ENCODE data around the gene TUBB1.
"Not testable (repeated sequence)": the region's sequence is repeated elsewhere in the genome, so short reads cannot be mapped to it uniquely, and the experiment has no call there.

The TUBB1 gene

GRCh38 chr20:59010321-59010994 lies 8.8 kb upstream of the TUBB1 start:
- no peak overlapping the region for H2AFZ ChIP-seq (ENCODE audit: low read depth, low read length)
- TF ChIP-seq, protein P1, sequence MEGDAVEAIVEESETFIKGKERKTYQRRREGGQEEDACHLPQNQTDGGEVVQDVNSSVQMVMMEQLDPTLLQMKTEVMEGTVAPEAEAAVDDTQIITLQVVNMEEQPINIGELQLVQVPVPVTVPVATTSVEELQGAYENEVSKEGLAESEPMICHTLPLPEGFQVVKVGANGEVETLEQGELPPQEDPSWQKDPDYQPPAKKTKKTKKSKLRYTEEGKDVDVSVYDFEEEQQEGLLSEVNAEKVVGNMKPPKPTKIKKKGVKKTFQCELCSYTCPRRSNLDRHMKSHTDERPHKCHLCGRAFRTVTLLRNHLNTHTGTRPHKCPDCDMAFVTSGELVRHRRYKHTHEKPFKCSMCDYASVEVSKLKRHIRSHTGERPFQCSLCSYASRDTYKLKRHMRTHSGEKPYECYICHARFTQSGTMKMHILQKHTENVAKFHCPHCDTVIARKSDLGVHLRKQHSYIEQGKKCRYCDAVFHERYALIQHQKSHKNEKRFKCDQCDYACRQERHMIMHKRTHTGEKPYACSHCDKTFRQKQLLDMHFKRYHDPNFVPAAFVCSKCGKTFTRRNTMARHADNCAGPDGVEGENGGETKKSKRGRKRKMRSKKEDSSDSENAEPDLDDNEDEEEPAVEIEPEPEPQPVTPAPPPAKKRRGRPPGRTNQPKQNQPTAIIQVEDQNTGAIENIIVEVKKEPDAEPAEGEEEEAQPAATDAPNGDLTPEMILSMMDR (IDR thresholded peaks at IDR 0.05; ENCODE audit: low read depth, low read length) = peak; percentile 18; the same call in 1 of the 2 replicates
- TF ChIP-seq EZH2phosphoT487 (IDR thresholded peaks at IDR 0.05; ENCODE audit: low read depth) = no peak
- no peaks in the 10 kb centered on the region for H3K9me3 ChIP-seq (ENCODE audit: insufficient read depth, low read length)
- H3K4me1 ChIP-seq (ENCODE audit: low read length) = peaks cover 42% of the 10 kb centered on the region
- no peak overlapping the region for H3K9ac ChIP-seq (ENCODE audit: low read length)
- peaks cover 7% of the 10 kb centered on the region for H3K27me3 ChIP-seq (ENCODE audit: low read depth, low read length)
- no peaks in the 10 kb centered on the region for H4K20me1 ChIP-seq (ENCODE audit: insufficient read depth, low read length)
- no peak overlapping the region for H3K27ac ChIP-seq (ENCODE audit: low read length)
- peaks cover 8% of the 10 kb centered on the region for H3K36me3 ChIP-seq (replicated peaks; ENCODE audit: low read depth, low read length)
- peaks cover 21% of the 10 kb centered on the region for H3K79me2 ChIP-seq (ENCODE audit: low read length)
- peak overlapping the region; percentile 11 for H3K4me2 ChIP-seq (ENCODE audit: low read length)
- no peak overlapping the region for H3K4me3 ChIP-seq (ENCODE audit: low read length)

DNA sequence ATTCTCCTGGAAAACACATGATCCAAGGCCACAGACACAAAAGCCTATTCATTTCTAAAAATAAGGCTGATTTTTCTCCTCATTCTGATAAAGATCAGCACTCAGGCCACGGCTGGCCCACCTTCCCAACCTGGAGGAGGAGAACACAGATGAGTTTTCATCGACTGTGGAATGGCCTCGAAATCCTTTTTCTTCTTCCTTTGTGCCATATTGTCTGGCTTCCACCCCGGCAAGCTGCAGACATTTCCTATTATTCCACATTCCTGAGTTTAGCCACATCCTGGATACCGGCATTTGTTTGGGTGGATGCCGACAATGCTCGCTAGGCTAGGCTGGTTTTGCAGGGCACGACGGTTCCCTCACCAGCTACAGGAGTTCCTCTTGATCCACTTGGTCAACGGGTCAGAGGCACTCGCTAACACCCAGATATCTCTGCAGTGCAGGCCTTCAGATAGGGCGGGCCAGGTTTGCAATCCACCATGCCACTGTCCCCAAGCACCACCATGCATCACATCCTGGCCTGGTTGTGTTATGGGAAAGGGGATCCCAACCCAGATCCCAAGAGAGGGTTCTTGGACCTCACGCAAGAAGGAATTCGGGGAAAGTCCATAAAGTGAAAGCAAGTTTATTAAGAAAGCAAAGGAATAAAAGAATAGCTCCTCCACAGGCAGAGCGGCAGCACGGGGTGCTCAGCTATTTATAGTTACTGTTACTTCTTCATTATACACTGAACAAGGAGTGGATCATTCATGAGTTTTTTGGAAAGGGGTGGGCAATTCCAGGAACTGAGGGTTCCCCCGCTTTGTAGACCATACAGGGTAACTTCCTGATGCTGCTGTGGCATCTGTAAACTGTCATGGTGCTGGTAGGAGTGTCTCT lies 8.0 kb upstream of the TUBB1 start:
- Histone ChIP-seq H3K4me1 (ENCODE audit: low read length) (peaks cover 35% of the 10 kb centered on the region), H3K4me2 (ENCODE audit: low read length) (no peak overlapping the region), H3K27me3 (ENCODE audit: low read depth, low read length) (peaks cover 7% of the 10 kb centered on the region), H3K4me3 (ENCODE audit: low read length) (no peak overlapping the region), H3K36me3 (replicated peaks; ENCODE audit: low read depth, low read length) (peaks cover under 1% of the 10 kb centered on the region), H4K20me1 (ENCODE audit: insufficient read depth, low read length) (no peaks in the 10 kb centered on the region), H2AFZ (ENCODE audit: low read depth, low read length) (no peak overlapping the region), H3K9me3 (ENCODE audit: insufficient read depth, low read length) (no peaks in the 10 kb centered on the region), H3K27ac (ENCODE audit: low read length) (no peak overlapping the region), H3K79me2 (ENCODE audit: low read length) (peaks cover 13% of the 10 kb centered on the region), H3K9ac (ENCODE audit: low read length) (no peak overlapping the region)
- TF ChIP-seq EZH2phosphoT487 (IDR thresholded peaks at IDR 0.05; ENCODE audit: low read depth) = no peak
- TF ChIP-seq, protein P1 (IDR thresholded peaks at IDR 0.05; ENCODE audit: low read depth, low read length) = no peak; the same call in 1 of the 2 replicates

DNA sequence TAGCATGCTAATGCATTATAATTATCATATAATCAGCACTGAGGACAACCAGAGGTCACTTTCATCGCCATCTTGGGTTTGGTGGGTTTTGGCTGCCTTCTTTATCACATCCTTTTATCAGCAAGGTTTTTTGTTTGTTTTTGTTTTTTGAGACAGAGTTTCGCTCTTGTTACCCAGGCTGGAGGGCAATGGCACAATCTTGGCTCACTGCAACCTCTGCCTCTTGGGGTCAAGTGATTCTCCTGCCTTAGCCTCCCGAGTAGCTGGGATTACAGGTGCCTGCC lies 7.4 kb upstream of the TUBB1 start:
- H3K79me2 ChIP-seq (ENCODE audit: low read length); H3K27me3 ChIP-seq (ENCODE audit: low read depth, low read length); H4K20me1 ChIP-seq (ENCODE audit: insufficient read depth, low read length); H3K9me3 ChIP-seq (ENCODE audit: insufficient read depth, low read length); H3K4me2 ChIP-seq (ENCODE audit: low read length); H3K27ac ChIP-seq (ENCODE audit: low read length); H2AFZ ChIP-seq (ENCODE audit: low read depth, low read length); H3K4me3 ChIP-seq (ENCODE audit: low read length); H3K9ac ChIP-seq (ENCODE audit: low read length); H3K36me3 ChIP-seq (replicated peaks; ENCODE audit: low read depth, low read length): not testable (repeated sequence)
- H3K4me1 ChIP-seq (ENCODE audit: low read length) = peaks cover 41% of the 10 kb centered on the region

- Histone ChIP-seq H3K27me3 (ENCODE audit: low read depth, low read length) (peaks cover 7% of the 10 kb centered on the region), H3K4me3 (ENCODE audit: low read length) (no peak overlapping the region), H3K36me3 (replicated peaks; ENCODE audit: low read depth, low read length) (no peaks in the 10 kb centered on the region), H3K4me1 (ENCODE audit: low read length) (peaks cover 34% of the 10 kb centered on the region), H2AFZ (ENCODE audit: low read depth, low read length) (no peak overlapping the region), H4K20me1 (ENCODE audit: insufficient read depth, low read length) (no peaks in the 10 kb centered on the region), H3K79me2 (ENCODE audit: low read length) (no peaks in the 10 kb centered on the region), H3K4me2 (ENCODE audit: low read length) (no peak overlapping the region), H3K27ac (ENCODE audit: low read length) (no peak overlapping the region), H3K9ac (ENCODE audit: low read length) (no peak overlapping the region), H3K9me3 (ENCODE audit: insufficient read depth, low read length) (no peaks in the 10 kb centered on the region)
- no peak for TF ChIP-seq EZH2phosphoT487 (IDR thresholded peaks at IDR 0.05; ENCODE audit: low read depth)
- TF ChIP-seq, protein P1 (IDR thresholded peaks at IDR 0.05; ENCODE audit: low read depth, low read length) = no peak
Observed at GRCh38 chr20:59013031-59013951, 5.9 kb upstream of the TUBB1 start.
